NB4 (cell line): ENCODE measurements around the gene MT2A.
A peak's percentile ranks its signal among the peaks of the same experiment; 100 is the strongest.

ENCODE experiments used
- CTCF ChIP-seq: IDR thresholded peaks from one replicate; pipeline ENCODE4 v1.5.1; 2012; ENCODE audit warnings: low read depth, low read length
- MAX ChIP-seq: IDR thresholded peaks from 2 replicates; pipeline ENCODE4 v1.6.1; 2011; ENCODE audit warnings: low read depth, low read length
- MYC ChIP-seq: IDR thresholded peaks from 2 replicates; pipeline ENCODE4 v1.6.1; 2011; ENCODE audit warnings: low read depth, low read length
- POLR2A ChIP-seq: IDR thresholded peaks from 2 replicates; pipeline ENCODE4 v1.6.1; 2011; ENCODE audit warnings: mild to moderate bottlenecking; ENCODE audit not compliant: insufficient read length; ENCODE audit errors: extremely low read depth

DNA sequence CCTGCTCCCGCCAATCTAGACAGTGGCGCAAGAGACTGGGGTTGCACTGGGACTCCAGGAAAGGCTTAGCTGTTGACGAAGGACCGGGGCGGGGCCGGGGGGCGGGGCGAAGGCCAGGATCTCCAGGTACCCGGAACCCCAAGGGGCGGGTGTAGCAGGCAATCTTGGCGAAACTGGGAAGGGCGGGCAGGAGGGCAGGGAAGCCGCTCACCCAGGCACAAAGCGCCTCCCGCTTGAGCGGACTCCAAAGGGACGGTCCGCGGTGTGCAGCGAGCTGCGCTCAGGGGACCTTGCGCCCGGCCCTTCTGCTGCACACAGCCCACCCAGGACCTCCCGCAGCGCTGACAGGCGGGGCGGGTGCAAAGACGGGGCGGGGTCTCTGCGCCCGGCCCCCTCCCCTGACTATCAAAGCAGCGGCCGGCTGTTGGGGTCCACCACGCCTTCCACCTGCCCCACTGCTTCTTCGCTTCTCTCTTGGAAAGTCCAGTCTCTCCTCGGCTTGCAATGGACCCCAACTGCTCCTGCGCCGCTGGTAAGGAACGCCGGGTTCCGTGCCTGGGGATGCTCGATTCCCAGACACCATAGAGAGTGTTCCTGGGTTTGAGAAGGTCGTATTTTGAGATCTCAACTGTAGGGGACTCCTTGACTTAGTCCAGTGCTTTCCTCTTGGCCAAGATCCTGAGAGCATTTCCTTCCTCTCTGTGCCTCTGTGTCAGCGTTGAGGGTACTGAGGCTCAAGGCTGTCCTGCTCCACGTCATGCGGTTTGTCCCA is 49.4 kb downstream of the MT2A start, which contains the start of gene MT1F:
- TF ChIP-seq POLR2A (peak; percentile 24), CTCF (no peak), MAX (no peak), MYC (no peak)
